GM18870 (cell line): ENCODE data around the gene LRRC57.

ENCODE experiments used
- ATAC-seq: cut with Tn5 transposase; IDR thresholded peaks from one replicate; pipeline ENCODE4 v1.9.1; 2021; ENCODE audit warnings: moderate library complexity; ENCODE audit not compliant: unreplicated experiment

Gene LRRC57

GRCh38 chr15:42493679-42494078 lies 54.9 kb downstream of the LRRC57 start:
- no peak for ATAC-seq

DNA sequence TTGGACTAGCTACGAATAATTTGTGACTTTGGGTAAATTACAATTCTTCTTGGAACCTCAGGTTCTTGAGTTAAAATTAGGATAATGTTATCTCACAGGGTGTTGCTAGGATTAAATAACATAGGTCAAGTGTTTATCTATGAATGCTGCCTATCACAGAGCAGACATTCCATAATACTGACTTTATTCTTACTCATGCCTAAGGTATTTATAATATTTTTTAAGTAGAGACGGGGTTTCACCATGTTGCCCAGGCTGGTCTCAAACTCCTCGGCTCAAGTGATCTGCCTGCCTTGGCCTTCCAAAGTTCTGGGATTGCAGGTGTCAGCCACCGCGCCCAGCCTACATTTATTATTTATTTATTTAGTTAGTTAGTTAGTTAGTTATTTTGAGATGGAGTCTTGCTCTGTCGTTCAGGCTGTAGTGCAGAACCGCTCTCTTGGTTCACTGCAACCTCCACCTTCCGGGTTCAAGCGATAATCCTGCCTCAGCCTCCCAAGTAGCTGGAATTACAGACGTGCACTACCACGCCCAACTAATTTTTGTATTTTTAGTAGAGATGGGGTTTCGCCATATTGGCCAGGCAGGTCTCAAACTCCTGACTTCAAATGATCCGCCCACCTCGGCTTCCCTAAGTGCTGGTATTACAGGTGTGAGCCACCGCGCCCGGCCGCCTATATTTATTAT lies 56.9 kb downstream of the LRRC57 start:
- ATAC-seq = no peak

- peak; percentile 43 for ATAC-seq
Measured at GRCh38 chr15:42490671-42491538, 57.7 kb downstream of the LRRC57 start, which contains the start of gene ZNF106. ZNF106 (minus strand) TSS chr15:42491141; CDS start chr15:42472289, 18,852 bp downstream.

DNA sequence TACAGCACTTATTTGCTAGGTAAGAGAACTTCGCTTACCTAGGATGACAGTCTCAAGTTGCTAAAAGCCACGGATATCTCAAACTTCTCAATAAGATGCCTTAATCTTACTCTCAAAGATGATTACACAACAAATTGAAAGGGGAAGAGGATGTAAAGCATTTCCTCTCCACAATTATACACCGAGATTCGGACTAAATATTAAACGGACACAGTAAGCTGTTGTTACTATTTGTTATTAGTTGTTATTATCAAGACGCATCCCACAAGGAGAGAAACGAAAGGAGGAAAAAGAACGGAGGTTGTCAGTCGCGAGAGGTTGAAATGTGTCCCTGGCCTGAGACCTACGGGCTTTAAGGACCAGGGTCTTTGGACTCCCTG lies 58.3 kb downstream of the LRRC57 start:
- ATAC-seq = no peak
